HepG2 (cell line): ENCODE data around the gene GAREM2. TPM values are rescaled to one million over a fixed set of nuclear protein-coding genes. Genes with fewer than 3 reads are reported as not detected.

ENCODE experiments used
- ATAC-seq: fragments of 200-7000 bp; cut with Tn5 transposase; 3 replicates; pipeline ENCODE4 v1.9.1; 2020; ENCODE audit warnings: mild to moderate bottlenecking, moderate library complexity
- BruUV-seq: library from RNA; stranded (reverse); fragments of 400-500 nt; replicated peaks from 2 replicates; lab custom pipeline; 2021; lab: Mats Ljungman, UMichigan
- CTCF ChIA-PET: fragments of 300-600 bp; formaldehyde crosslinking; extraction: SDS; loops from one replicate; lab custom pipeline; 2021; ENCODE audit warnings: low total read pairs, inconsistent platforms, low intra/inter-chr PET ratio; lab: Yijun Ruan, JAX
- POLR2A ChIA-PET: fragments of 350-600 bp; sonication (Branson Sonifier 250); formaldehyde crosslinking; loops from one replicate; lab custom pipeline; 2020; ENCODE audit warnings: antibody characterized with exemption, inconsistent platforms; lab: Yijun Ruan, JAX
- DNase-seq: peaks from one replicate; pipeline ENCODE4 v3.0.0-alpha.2; 2015; ENCODE audit warnings: low spot score
- FAIRE-seq: peaks from 3 replicates; lab custom pipeline; 2011; peaks lifted over from hg19 to GRCh38; lab: Jason Lieb, UNC
- H2AFZ ChIP-seq: one replicate; pipeline ENCODE4 v1.6.1; 2011; ENCODE audit warnings: low read length, inconsistent platforms
- H3K27ac ChIP-seq: fragments of 300-600 bp; 3 replicates; pipeline ENCODE4 v1.8.0; 2011; ENCODE audit warnings: mixed run types, mild to moderate bottlenecking, mixed read lengths, low read length, inconsistent platforms; ENCODE audit not compliant: insufficient read depth; ENCODE audit errors: extremely low read length
- H3K27me3 ChIP-seq, 2 experiments: fragments of 200-600 bp in 1 of 2; 2 replicates in 1 of 2; 3 replicates in 1 of 2; pipeline versions ENCODE4 v1.6.0 to v1.8.0; 2011; ENCODE audit warnings: low read length in 2 of 2, mild to moderate bottlenecking in 2 of 2, moderate library complexity in 2 of 2, inconsistent platforms in 1 of 2; ENCODE audit not compliant: insufficient read depth in 2 of 2, control insufficient read depth in 1 of 2
- H3K36me3 ChIP-seq, 2 experiments: fragments of 200-600 bp in 1 of 2; replicated peaks in 1 of 2; 2 replicates in 1 of 2; 3 replicates in 1 of 2; pipeline versions ENCODE4 v1.5.1 to v1.8.0; 2011; ENCODE audit warnings: low read length in 2 of 2, inconsistent platforms in 1 of 2; ENCODE audit not compliant: insufficient read depth in 2 of 2, control insufficient read depth in 1 of 2
- H3K4me1 ChIP-seq: 2 replicates; pipeline ENCODE4 v1.5.1; 2012; ENCODE audit warnings: low read length, inconsistent platforms; ENCODE audit not compliant: insufficient read depth
- H3K4me2 ChIP-seq: 2 replicates; pipeline ENCODE4 v1.6.0; 2011; ENCODE audit warnings: low read depth, low read length, inconsistent platforms
- H3K4me3 ChIP-seq, 3 experiments: fragments of 200-600 bp in 1 of 3; sonication (generic), shearing (Covaris generic) in 1 of 3; replicated peaks in 1 of 3; 2 replicates each; pipeline ENCODE4 v1.5.1; 2011 to 2016; ENCODE audit warnings: low read length in 3 of 3, inconsistent platforms in 2 of 3, low read depth in 2 of 3, mild to moderate bottlenecking in 2 of 3, control low read depth in 1 of 3, mixed read lengths in 1 of 3; ENCODE audit not compliant: insufficient read depth in 1 of 3
- H3K79me2 ChIP-seq: one replicate; pipeline ENCODE4 v1.6.1; 2011; ENCODE audit warnings: low read length, inconsistent platforms; ENCODE audit not compliant: insufficient read depth
- H3K9ac ChIP-seq: 2 replicates; pipeline ENCODE4 v1.6.0; 2011; ENCODE audit warnings: mild to moderate bottlenecking, low read depth, low read length, inconsistent platforms; ENCODE audit not compliant: insufficient read depth
- H3K9me3 ChIP-seq: 2 replicates; pipeline ENCODE4 v1.5.1; 2012; ENCODE audit warnings: mild to moderate bottlenecking, low read length
- H4K20me1 ChIP-seq: 2 replicates; pipeline ENCODE4 v1.6.0; 2011; ENCODE audit warnings: inconsistent platforms, mild to moderate bottlenecking, low read length, moderate library complexity; ENCODE audit not compliant: insufficient read depth
- CREB1 ChIP-seq, 2 experiments: fragments of 450-650 bp in 1 of 2; IDR thresholded peaks; 2 replicates each; pipeline ENCODE4 v1.6.1; 2016 to 2017; ENCODE audit warnings: control low read depth in 1 of 2, mild to moderate bottlenecking in 1 of 2, missing compliant biosample characterization in 1 of 2, missing genetic modification characterization in 1 of 2
- GATAD1 ChIP-seq: IDR thresholded peaks from 2 replicates; pipeline ENCODE4 v1.6.1; 2016; ENCODE audit warnings: missing genetic modification reagents, missing compliant biosample characterization
- HMG20A ChIP-seq: IDR thresholded peaks from 2 replicates; pipeline ENCODE4 v1.6.1; 2016; ENCODE audit warnings: borderline replicate concordance
- PCBP1 ChIP-seq: fragments of 200-400 bp; formaldehyde crosslinking; IDR thresholded peaks from 2 replicates; pipeline ENCODE4 v1.6.1; 2017; ENCODE audit warnings: mild to moderate bottlenecking, low read depth, low read length, borderline replicate concordance
- SALL2 ChIP-seq: sonication (generic); formaldehyde crosslinking; IDR thresholded peaks from 2 replicates; pipeline ENCODE4 v1.8.1; 2023; ENCODE audit warnings: mild to moderate bottlenecking, missing genetic modification reagents, inconsistent platforms
- SOX6 ChIP-seq, 2 experiments: fragments of 450-650 bp in 1 of 2; sonication (generic) in 1 of 2; formaldehyde crosslinking in 1 of 2; IDR thresholded peaks; 2 replicates each; pipeline versions ENCODE4 v1.4.0 to v1.6.1; 2017 to 2020; ENCODE audit warnings: antibody characterized with exemption in 1 of 2, mild to moderate bottlenecking in 1 of 2, missing genetic modification reagents in 1 of 2
- ZNF605 ChIP-seq: sonication (generic); formaldehyde crosslinking; IDR thresholded peaks from 2 replicates; pipeline ENCODE4 v1.8.0; 2022; ENCODE audit warnings: mild to moderate bottlenecking, missing genetic modification reagents
- ZNF616 ChIP-seq: sonication (generic); formaldehyde crosslinking; IDR thresholded peaks from 2 replicates; pipeline ENCODE4 v1.5.0; 2020; ENCODE audit warnings: low read depth, mild to moderate bottlenecking, missing genetic modification reagents
- ZNF672 ChIP-seq: sonication (generic); formaldehyde crosslinking; IDR thresholded peaks from 2 replicates; pipeline ENCODE4 v1.8.1; 2022; ENCODE audit warnings: missing genetic modification reagents
- ZNF792 ChIP-seq: IDR thresholded peaks from 2 replicates; pipeline ENCODE4 v1.6.1; 2016
- WGBS: methylation state at CpG from one replicate; pipeline ENCODE4 v1.1.6; 2017; ENCODE audit warnings: low lambda C conversion rate; 5-methylcytosine and 5-hydroxymethylcytosine counted together
- in situ Hi-C: cut with HindIII; loops from 2 replicates; pipeline ENCODE4 v1.10.0; 2017; ENCODE audit warnings: low pct_unique_long_range_greater_than_20kb; ENCODE audit not compliant: extremely low pct_ligation_motif_present
- intact Hi-C: fragments of 100-400 bp; cut with micrococcal nuclease; formaldehyde crosslinking; loops from one replicate; pipeline ENCODE4 v1.10.0; 2022; ENCODE audit not compliant: unreplicated experiment
- polyA plus RNA-seq, 8 experiments: library from polyadenylated mRNA; depleted of rRNA in 3 of 8; stranded (reverse) in 7 of 8; unstranded in 1 of 8; fragments of >200 nt; fragmentation: Illumina TruSeq in 4 of 8; extraction: Trizol in 4 of 8; gene quantifications; 2 replicates each; pipeline versions ENCODE4 v1.2.1 to v1.2.3, GENCODE V29; 2011 to 2016; ENCODE audit warnings: low read depth in 4 of 8, missing spikeins in 1 of 8, mixed read lengths in 1 of 8; ENCODE audit not compliant: insufficient read depth in 1 of 8
- total RNA-seq, 5 experiments: library from RNA; depleted of rRNA; stranded (reverse); fragments of >200 nt; fragmentation: Illumina TruSeq; extraction: Trizol; gene quantifications; 2 replicates each; pipeline ENCODE4 v1.2.3, GENCODE V29; 2016; ENCODE audit warnings: low read depth in 1 of 5
- TF ChIP-seq, protein P1 (sequence below): sonication (generic); formaldehyde crosslinking; IDR thresholded peaks from 2 replicates; pipeline ENCODE4 v1.5.1; 2020; ENCODE audit warnings: mild to moderate bottlenecking, missing genetic modification reagents, moderate library complexity
- TF ChIP-seq, protein P2 (sequence below): sonication (generic); formaldehyde crosslinking; IDR thresholded peaks from 2 replicates; pipeline ENCODE4 v1.4.0; 2020; ENCODE audit warnings: missing genetic modification reagents, low read depth, mild to moderate bottlenecking, borderline replicate concordance

The GAREM2 gene
- total and polyA plus RNA-seq, 2 of the 13 experiments (the other 11 are each of a cell fraction or from before 2014, with no cell fraction given) = 0.29 to 0.38 TPM

DNA sequence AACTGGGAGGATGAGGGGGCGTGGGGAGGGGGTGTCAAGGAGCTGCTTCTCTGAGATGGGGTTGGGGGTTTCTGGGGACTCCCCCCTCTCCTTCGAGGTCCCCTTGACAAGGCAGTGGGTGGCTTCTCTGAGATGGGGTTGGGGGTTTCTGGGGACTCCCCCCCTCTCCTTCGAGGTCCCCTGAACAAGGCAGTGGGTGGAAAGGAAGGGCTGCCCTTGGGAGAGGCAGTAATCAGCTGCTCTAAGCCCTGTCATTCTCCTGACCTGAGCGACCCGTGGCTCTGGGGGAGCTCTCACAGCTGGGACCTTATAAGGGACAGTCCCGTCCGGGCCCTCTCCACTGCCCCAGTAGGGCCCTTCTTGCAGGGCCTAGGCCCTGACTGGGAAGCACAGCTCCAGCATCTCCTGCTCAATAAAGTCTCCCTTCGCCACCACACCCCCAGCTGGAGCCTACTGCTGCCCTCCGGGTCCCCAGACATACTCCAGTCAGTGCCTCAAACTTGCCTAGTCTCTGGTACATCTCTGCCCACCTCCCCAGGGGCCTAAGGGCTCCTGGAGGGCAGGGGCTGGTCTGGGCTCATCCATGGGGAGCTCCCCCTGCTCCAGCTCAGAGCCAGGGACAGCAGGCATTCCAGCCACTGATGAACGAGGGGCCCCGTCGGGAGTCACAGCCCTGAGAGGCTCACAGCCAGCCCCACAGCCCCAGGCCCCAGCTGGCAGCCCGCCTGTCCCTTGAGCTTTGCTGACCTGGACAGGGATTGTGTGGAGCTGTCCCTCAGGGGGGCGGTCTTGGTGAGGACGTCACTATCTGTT lies 2.8 kb downstream of the GAREM2 start (continued):
- TF ChIP-seq, protein P1, sequence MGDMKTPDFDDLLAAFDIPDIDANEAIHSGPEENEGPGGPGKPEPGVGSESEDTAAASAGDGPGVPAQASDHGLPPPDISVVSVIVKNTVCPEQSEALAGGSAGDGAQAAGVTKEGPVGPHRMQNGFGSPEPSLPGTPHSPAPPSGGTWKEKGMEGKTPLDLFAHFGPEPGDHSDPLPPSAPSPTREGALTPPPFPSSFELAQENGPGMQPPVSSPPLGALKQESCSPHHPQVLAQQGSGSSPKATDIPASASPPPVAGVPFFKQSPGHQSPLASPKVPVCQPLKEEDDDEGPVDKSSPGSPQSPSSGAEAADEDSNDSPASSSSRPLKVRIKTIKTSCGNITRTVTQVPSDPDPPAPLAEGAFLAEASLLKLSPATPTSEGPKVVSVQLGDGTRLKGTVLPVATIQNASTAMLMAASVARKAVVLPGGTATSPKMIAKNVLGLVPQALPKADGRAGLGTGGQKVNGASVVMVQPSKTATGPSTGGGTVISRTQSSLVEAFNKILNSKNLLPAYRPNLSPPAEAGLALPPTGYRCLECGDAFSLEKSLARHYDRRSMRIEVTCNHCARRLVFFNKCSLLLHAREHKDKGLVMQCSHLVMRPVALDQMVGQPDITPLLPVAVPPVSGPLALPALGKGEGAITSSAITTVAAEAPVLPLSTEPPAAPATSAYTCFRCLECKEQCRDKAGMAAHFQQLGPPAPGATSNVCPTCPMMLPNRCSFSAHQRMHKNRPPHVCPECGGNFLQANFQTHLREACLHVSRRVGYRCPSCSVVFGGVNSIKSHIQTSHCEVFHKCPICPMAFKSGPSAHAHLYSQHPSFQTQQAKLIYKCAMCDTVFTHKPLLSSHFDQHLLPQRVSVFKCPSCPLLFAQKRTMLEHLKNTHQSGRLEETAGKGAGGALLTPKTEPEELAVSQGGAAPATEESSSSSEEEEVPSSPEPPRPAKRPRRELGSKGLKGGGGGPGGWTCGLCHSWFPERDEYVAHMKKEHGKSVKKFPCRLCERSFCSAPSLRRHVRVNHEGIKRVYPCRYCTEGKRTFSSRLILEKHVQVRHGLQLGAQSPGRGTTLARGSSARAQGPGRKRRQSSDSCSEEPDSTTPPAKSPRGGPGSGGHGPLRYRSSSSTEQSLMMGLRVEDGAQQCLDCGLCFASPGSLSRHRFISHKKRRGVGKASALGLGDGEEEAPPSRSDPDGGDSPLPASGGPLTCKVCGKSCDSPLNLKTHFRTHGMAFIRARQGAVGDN (CRISPR knock-in tag) = peak; percentile 32; the same call in 1 of the 2 replicates
- 0 out of 2 replicates have a peak, but pooled peaks have one; percentile 13 for TF ChIP-seq PCBP1
- no peak for TF ChIP-seq ZNF605
- TF ChIP-seq SOX6 (IDR thresholded peaks at IDR 0.05) = no peak
- TF ChIP-seq SOX6 (CRISPR knock-in tag; IDR thresholded peaks at IDR 0.05) = no peak
- no peak for TF ChIP-seq GATAD1 (CRISPR knock-in tag)
- no peak for TF ChIP-seq ZNF616 (CRISPR knock-in tag)
- no peak for TF ChIP-seq HMG20A (CRISPR knock-in tag)
- TF ChIP-seq SALL2 = no peak
- TF ChIP-seq, all 625 proteins: peak for 3

DNA sequence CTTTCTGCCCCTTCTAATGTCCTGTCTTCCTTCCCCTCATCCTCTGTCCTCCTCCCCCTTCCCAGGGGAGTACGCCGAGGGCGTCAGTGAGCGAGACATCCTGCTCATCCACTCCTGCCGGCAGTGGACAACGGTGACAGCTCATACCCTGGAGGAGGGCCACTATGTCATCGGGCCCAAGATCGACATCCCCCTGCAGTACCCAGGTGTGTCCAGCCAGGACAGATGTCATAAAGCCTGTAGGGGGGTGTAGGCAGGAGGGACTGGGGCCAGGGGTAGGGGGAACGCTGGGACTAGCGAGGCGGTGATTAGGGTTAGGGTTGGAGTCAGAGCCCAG lies 3.4 kb downstream of the GAREM2 start:
- Histone ChIP-seq H2AFZ (no peak overlapping the region), H3K36me3 (no peaks in the 10 kb centered on the region), H3K9ac (no peak overlapping the region), H3K4me1 (peaks cover 21% of the 10 kb centered on the region), H4K20me1 (no peaks in the 10 kb centered on the region; the same call in 1 of the 2 replicates), H3K9me3 (no peaks in the 10 kb centered on the region), H3K4me2 (peak overlapping the region; percentile 21; the same call in 1 of the 2 replicates), H3K79me2 (no peaks in the 10 kb centered on the region), H3K4me3 (no peak overlapping the region), H3K27me3 (peaks cover 15 to 57% of the 10 kb centered on the region in 2 experiments), H3K27ac (no peak overlapping the region)
- CTCF ChIA-PET = no interaction called here
- DNase-seq = no peak
- no TSS peak for BruUV-seq
- in situ Hi-C loops (no loop called here), intact Hi-C loops (no loop called here)
- ATAC-seq = peak; percentile 15
- WGBS = 34% methylated on average over 11 of the region's 11 CpGs
- TF ChIP-seq, protein P2, sequence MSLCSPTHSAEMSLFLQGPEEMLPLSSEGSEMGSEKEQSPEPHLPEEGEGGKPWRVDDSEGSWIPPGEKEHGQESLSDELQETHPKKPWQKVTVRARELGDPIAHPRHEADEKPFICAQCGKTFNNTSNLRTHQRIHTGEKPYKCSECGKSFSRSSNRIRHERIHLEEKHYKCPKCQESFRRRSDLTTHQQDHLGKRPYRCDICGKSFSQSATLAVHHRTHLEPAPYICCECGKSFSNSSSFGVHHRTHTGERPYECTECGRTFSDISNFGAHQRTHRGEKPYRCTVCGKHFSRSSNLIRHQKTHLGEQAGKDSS (CRISPR knock-in tag) = no peak
- TF ChIP-seq ZNF672 (CRISPR knock-in tag) (peak; percentile 79; the same call in 1 of the 2 replicates), CREB1 (IDR thresholded peaks at IDR 0.05) (peak; percentile 17; the same call in 1 of the 2 replicates), CREB1 (CRISPR knock-in tag; IDR thresholded peaks at IDR 0.05) (no peak), ZNF792 (CRISPR knock-in tag) (no peak)
- FAIRE-seq = no peak
- POLR2A ChIA-PET = no interaction called here
